SK-N-SH treated with all-trans-retinoic acid at 6 μM for 48 hours (cell line): ENCODE data around the gene KRTAP10-10.

Experiments
- ATAC-seq: fragments of 200-7000 bp; cut with Tn5 transposase; 3 replicates; pipeline ENCODE4 v1.9.1; 2020; ENCODE audit warnings: mild to moderate bottlenecking, moderate library complexity
- ARNTL ChIP-seq: fragments of 450-650 bp; formaldehyde crosslinking; IDR thresholded peaks from 2 replicates; pipeline ENCODE4 v1.5.0; 2020; ENCODE audit warnings: low read depth, mild to moderate bottlenecking, moderate library complexity, borderline replicate concordance
- BACH2 ChIP-seq: fragments of 250-450 bp; sonication (Bioruptor Pico); IDR thresholded peaks from 2 replicates; pipeline ENCODE4 v1.9.0; 2021; ENCODE audit warnings: mild to moderate bottlenecking, borderline replicate concordance
- CSDC2 ChIP-seq: fragments of 250-450 bp; sonication (Bioruptor Pico); IDR thresholded peaks from 2 replicates; pipeline ENCODE4 v1.5.0; 2020; ENCODE audit warnings: mild to moderate bottlenecking, moderate library complexity
- ESRRG ChIP-seq: fragments of 250-450 bp; sonication (Bioruptor Pico); IDR thresholded peaks from 2 replicates; pipeline ENCODE4 v1.6.1; 2021; ENCODE audit warnings: mild to moderate bottlenecking
- GLIS3 ChIP-seq: fragments of 250-450 bp; sonication (Bioruptor Pico); IDR thresholded peaks from 2 replicates; pipeline ENCODE4 v1.5.0; 2020; ENCODE audit warnings: mild to moderate bottlenecking, moderate library complexity
- OSR1 ChIP-seq: fragments of 250-450 bp; sonication (Bioruptor Pico); IDR thresholded peaks from 2 replicates; pipeline ENCODE4 v1.8.0; 2022; ENCODE audit warnings: moderate library complexity, mild to moderate bottlenecking, inconsistent platforms
- PPARA ChIP-seq: fragments of 250-450 bp; sonication (Bioruptor Pico); IDR thresholded peaks from 2 replicates; pipeline ENCODE4 v1.5.0; 2020; ENCODE audit warnings: mild to moderate bottlenecking, borderline replicate concordance
- RARB ChIP-seq: fragments of 250-450 bp; sonication (Bioruptor Pico); IDR thresholded peaks from 2 replicates; pipeline ENCODE4 v1.8.0; 2021; ENCODE audit warnings: mild to moderate bottlenecking, moderate library complexity
- SNAI2 ChIP-seq: fragments of 250-450 bp; sonication (Bioruptor Pico); IDR thresholded peaks from 2 replicates; pipeline ENCODE4 v1.5.0; 2020; ENCODE audit warnings: mild to moderate bottlenecking, moderate library complexity
- TCF4 ChIP-seq: fragments of 250-450 bp; sonication (Bioruptor Pico); IDR thresholded peaks from 2 replicates; pipeline ENCODE4 v1.8.0; 2021; ENCODE audit warnings: mild to moderate bottlenecking, moderate library complexity, borderline replicate concordance
- TOX ChIP-seq: fragments of 250-450 bp; sonication (Bioruptor Pico); IDR thresholded peaks from 2 replicates; pipeline ENCODE4 v1.8.0; 2021; ENCODE audit warnings: mild to moderate bottlenecking, moderate library complexity, borderline replicate concordance
- ZC3H10 ChIP-seq: fragments of 250-450 bp; sonication (Bioruptor Pico); IDR thresholded peaks from 2 replicates; pipeline ENCODE4 v1.5.1; 2021; ENCODE audit warnings: mild to moderate bottlenecking, moderate library complexity
- ZFP3 ChIP-seq: fragments of 250-450 bp; sonication (Bioruptor Pico); IDR thresholded peaks from 2 replicates; pipeline ENCODE4 v1.5.0; 2020; ENCODE audit warnings: mild to moderate bottlenecking, moderate library complexity
- ZFP30 ChIP-seq: fragments of 450-650 bp; formaldehyde crosslinking; IDR thresholded peaks from 2 replicates; pipeline ENCODE4 v1.5.0; 2022; ENCODE audit warnings: mild to moderate bottlenecking, moderate library complexity
- ZNF565 ChIP-seq: fragments of 450-650 bp; formaldehyde crosslinking; conservative IDR thresholded peaks from 2 replicates; pipeline ENCODE4 v1.5.0; 2020; ENCODE audit warnings: low read depth, mild to moderate bottlenecking, moderate library complexity
- ZNF70 ChIP-seq: fragments of 450-650 bp; formaldehyde crosslinking; IDR thresholded peaks from 2 replicates; pipeline ENCODE4 v1.5.0; 2020; ENCODE audit warnings: mild to moderate bottlenecking, moderate library complexity
- TF ChIP-seq, protein P1 (sequence below): fragments of 250-450 bp; sonication (Bioruptor Pico); IDR thresholded peaks from 2 replicates; pipeline ENCODE4 v1.5.1; 2021; ENCODE audit warnings: mild to moderate bottlenecking, moderate library complexity
- TF ChIP-seq, protein P2 (sequence below): fragments of 250-450 bp; sonication (Bioruptor Pico); IDR thresholded peaks from 2 replicates; pipeline ENCODE4 v1.8.0; 2021; ENCODE audit warnings: low read depth, mild to moderate bottlenecking, moderate library complexity, borderline replicate concordance
- TF ChIP-seq, protein P3 (sequence below): fragments of 250-450 bp; sonication (Bioruptor Pico); IDR thresholded peaks from 2 replicates; pipeline ENCODE4 v1.5.1; 2020; ENCODE audit warnings: low read depth, mild to moderate bottlenecking, moderate library complexity
- TF ChIP-seq, protein P4 (sequence below): fragments of 250-450 bp; sonication (Bioruptor Pico); IDR thresholded peaks from 2 replicates; pipeline ENCODE4 v1.8.0; 2020; ENCODE audit warnings: mild to moderate bottlenecking, moderate library complexity, borderline replicate concordance

The KRTAP10-10 gene

DNA sequence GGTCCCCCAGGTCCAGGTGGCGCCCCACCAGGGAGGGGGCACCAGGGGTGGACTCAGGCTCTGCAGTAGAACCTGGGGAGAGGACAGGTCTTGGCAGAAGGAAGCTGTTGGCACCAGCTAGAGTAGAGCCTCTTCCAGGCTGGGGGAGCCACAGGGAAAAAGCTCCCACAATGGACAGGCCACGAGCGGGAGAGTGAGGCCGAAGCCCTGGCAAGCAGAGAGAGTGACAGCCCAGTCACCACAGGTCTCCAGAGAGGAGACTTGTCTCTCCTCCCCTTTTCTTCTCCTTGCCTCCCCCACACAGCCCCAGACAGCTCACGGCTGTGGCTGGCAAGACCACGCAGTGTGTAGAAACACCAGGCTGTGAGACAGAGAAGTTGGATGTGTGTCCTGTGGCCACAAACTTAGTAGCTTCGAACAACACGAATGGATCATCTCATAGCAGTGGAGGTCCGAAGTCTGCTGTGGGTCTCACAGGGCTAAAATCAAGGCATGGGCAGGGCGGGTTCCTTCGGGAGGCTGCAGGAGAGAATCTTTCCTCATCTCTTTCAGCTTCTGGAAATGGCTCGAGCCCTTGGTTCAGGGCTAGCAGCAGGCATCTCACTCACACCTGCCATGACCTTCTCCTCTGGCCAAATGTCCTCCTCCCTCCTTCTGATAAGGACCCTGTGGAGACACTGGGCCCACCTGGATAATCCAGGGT lies 14.0 kb downstream of the KRTAP10-10 start:
- ATAC-seq: no peak
- TF ChIP-seq RARB: no peak

DNA sequence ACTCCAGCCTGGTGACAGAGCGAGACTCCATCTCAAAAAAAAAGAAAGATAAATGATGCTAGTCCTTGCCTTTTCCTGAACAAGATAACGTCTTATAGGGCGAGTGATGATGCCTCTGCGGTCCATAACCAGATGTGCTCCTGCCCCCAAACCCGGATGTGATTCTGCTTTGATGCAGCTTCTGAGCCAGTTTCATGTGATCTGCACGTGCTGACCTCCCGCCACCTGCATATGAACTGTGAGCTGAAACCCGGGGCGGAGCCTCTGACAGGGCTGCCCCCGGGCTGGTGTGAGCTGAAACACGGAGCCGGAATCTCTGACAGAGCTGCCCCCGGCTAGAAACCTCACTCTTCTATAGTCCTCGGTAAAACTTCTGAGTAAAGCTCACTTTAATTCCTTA lies 16.0 kb downstream of the KRTAP10-10 start:
- ATAC-seq: no peak
- TF ChIP-seq CSDC2 (CRISPR knock-in tag): no peak
- TF ChIP-seq OSR1 (CRISPR knock-in tag): no peak
- no peak for TF ChIP-seq TCF4 (CRISPR knock-in tag)
- no peak for TF ChIP-seq ESRRG (CRISPR knock-in tag)
- TF ChIP-seq ZFP30 (CRISPR knock-in tag): no peak
- TF ChIP-seq PPARA (CRISPR knock-in tag): no peak
- no peak for TF ChIP-seq SNAI2 (CRISPR knock-in tag)
- TF ChIP-seq ZNF70 (CRISPR knock-in tag): no peak
- TF ChIP-seq ARNTL: no peak
- TF ChIP-seq, protein P1, sequence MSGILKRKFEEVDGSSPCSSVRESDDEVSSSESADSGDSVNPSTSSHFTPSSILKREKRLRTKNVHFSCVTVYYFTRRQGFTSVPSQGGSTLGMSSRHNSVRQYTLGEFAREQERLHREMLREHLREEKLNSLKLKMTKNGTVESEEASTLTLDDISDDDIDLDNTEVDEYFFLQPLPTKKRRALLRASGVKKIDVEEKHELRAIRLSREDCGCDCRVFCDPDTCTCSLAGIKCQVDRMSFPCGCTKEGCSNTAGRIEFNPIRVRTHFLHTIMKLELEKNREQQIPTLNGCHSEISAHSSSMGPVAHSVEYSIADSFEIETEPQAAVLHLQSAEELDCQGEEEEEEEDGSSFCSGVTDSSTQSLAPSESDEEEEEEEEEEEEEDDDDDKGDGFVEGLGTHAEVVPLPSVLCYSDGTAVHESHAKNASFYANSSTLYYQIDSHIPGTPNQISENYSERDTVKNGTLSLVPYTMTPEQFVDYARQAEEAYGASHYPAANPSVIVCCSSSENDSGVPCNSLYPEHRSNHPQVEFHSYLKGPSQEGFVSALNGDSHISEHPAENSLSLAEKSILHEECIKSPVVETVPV (CRISPR knock-in tag): no peak
- TF ChIP-seq BACH2: no peak
- TF ChIP-seq, protein P2, sequence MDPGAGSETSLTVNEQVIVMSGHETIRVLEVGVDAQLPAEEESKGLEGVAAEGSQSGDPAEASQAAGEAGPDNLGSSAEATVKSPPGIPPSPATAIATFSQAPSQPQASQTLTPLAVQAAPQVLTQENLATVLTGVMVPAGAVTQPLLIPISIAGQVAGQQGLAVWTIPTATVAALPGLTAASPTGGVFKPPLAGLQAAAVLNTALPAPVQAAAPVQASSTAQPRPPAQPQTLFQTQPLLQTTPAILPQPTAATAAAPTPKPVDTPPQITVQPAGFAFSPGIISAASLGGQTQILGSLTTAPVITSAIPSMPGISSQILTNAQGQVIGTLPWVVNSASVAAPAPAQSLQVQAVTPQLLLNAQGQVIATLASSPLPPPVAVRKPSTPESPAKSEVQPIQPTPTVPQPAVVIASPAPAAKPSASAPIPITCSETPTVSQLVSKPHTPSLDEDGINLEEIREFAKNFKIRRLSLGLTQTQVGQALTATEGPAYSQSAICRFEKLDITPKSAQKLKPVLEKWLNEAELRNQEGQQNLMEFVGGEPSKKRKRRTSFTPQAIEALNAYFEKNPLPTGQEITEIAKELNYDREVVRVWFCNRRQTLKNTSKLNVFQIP (CRISPR knock-in tag): no peak
- no peak for TF ChIP-seq ZC3H10 (CRISPR knock-in tag)
- TF ChIP-seq ZFP3 (CRISPR knock-in tag): no peak
- TF ChIP-seq, protein P3, sequence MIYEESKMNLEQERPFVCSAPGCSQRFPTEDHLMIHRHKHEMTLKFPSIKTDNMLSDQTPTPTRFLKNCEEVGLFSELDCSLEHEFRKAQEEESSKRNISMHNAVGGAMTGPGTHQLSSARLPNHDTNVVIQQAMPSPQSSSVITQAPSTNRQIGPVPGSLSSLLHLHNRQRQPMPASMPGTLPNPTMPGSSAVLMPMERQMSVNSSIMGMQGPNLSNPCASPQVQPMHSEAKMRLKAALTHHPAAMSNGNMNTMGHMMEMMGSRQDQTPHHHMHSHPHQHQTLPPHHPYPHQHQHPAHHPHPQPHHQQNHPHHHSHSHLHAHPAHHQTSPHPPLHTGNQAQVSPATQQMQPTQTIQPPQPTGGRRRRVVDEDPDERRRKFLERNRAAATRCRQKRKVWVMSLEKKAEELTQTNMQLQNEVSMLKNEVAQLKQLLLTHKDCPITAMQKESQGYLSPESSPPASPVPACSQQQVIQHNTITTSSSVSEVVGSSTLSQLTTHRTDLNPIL (CRISPR knock-in tag): no peak

DNA sequence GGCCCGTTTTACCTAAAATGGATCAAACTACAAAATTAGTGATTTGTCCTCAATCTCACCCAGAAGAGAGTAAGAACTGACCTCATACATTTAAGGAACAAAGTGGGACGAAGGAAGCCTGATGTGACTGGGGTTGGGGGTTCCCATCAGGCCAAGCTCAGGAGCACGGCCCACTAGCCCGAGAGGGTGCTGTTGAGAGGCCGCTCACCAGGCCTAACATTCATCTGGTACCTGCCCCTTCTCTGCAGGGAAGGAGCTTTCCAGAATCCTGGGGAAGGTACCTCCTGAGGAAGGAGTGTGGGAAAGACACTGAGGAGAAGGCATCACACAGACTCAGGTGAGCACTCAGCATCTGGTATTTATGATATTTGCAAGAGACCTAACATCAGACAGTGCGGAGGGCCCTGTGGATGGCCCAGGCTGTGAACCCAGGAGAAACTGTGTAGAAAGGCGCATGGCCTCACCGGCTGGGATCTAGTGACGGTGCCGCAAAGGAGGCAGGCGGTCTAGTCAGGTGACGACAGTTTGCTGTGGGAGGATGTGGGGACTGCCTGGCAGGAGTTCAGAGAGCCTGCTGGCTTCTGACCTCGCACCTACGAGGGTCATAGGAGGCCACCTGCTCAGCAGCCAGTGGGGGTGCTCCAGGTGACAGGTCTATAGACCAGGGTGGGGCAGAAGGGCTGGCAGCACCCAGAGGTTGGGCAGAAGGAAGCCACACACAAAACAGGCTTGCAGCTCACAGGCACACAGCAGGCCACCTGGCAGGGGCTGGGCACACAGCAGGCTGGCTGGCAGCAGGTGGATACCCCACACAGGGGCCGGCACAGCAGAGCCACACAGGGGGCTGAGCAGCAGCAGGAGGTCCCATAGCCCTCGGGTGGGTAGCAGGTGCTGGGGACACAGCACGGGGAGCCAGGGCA lies 16.8 kb downstream of the KRTAP10-10 start:
- no peak for ATAC-seq
- TF ChIP-seq, protein P4, sequence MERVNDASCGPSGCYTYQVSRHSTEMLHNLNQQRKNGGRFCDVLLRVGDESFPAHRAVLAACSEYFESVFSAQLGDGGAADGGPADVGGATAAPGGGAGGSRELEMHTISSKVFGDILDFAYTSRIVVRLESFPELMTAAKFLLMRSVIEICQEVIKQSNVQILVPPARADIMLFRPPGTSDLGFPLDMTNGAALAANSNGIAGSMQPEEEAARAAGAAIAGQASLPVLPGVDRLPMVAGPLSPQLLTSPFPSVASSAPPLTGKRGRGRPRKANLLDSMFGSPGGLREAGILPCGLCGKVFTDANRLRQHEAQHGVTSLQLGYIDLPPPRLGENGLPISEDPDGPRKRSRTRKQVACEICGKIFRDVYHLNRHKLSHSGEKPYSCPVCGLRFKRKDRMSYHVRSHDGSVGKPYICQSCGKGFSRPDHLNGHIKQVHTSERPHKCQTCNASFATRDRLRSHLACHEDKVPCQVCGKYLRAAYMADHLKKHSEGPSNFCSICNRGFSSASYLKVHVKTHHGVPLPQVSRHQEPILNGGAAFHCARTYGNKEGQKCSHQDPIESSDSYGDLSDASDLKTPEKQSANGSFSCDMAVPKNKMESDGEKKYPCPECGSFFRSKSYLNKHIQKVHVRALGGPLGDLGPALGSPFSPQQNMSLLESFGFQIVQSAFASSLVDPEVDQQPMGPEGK (CRISPR knock-in tag): no peak
- no peak for TF ChIP-seq RARB
- TF ChIP-seq ZNF565 (CRISPR knock-in tag): no peak
- TF ChIP-seq PPARA (CRISPR knock-in tag): no peak
- no peak for TF ChIP-seq GLIS3 (CRISPR knock-in tag)
- TF ChIP-seq TOX (CRISPR knock-in tag): no peak
- TF ChIP-seq, protein P2 (CRISPR knock-in tag): no peak
